PFSK-1 (cell line): ENCODE data around the gene AKR1C3.

Source experiments
- FOXP2 ChIP-seq: optimal IDR thresholded peaks from 2 replicates; pipeline ENCODE3; 2011; ENCODE audit warnings: borderline replicate concordance, control low read depth, inconsistent platforms; ENCODE audit not compliant: insufficient read depth; ENCODE audit errors: extremely low read length, extremely low read depth
- POLR2AphosphoS5 ChIP-seq: IDR thresholded peaks from 2 replicates; pipeline ENCODE4 v1.6.1; 2012; ENCODE audit warnings: low read depth, mild to moderate bottlenecking, control low read depth, low read length, moderate library complexity
- SIN3A ChIP-seq: IDR thresholded peaks from 2 replicates; pipeline ENCODE4 v1.6.1; 2012; ENCODE audit warnings: mild to moderate bottlenecking, low read length, moderate library complexity, borderline replicate concordance; ENCODE audit not compliant: insufficient read depth
- TAF1 ChIP-seq: IDR thresholded peaks from 2 replicates; pipeline ENCODE4 v1.6.1; 2012; ENCODE audit warnings: low read length, control low read depth, borderline replicate concordance; ENCODE audit not compliant: insufficient read depth
- TF ChIP-seq, protein P1 (sequence below), 2 experiments: IDR thresholded peaks; 2 replicates each; pipeline versions ENCODE4 v1.6.1 to v1.8.0; 2011 to 2012; ENCODE audit warnings: low read depth in 2 of 2, low read length in 2 of 2, control low read depth in 1 of 2, inconsistent platforms in 1 of 2, mild to moderate bottlenecking in 1 of 2, moderate library complexity in 1 of 2; ENCODE audit not compliant: insufficient read depth in 1 of 2

The AKR1C3 gene

GRCh38 chr10:5064656-5065055, 29.6 kb upstream of the AKR1C3 start:
- TF ChIP-seq SIN3A: no peak

GRCh38 chr10:5068274-5068984, 25.8 kb upstream of the AKR1C3 start:
- TF ChIP-seq TAF1 (no peak), SIN3A (no peak), FOXP2 (no peak), POLR2AphosphoS5 (no peak)
- TF ChIP-seq, protein P1, sequence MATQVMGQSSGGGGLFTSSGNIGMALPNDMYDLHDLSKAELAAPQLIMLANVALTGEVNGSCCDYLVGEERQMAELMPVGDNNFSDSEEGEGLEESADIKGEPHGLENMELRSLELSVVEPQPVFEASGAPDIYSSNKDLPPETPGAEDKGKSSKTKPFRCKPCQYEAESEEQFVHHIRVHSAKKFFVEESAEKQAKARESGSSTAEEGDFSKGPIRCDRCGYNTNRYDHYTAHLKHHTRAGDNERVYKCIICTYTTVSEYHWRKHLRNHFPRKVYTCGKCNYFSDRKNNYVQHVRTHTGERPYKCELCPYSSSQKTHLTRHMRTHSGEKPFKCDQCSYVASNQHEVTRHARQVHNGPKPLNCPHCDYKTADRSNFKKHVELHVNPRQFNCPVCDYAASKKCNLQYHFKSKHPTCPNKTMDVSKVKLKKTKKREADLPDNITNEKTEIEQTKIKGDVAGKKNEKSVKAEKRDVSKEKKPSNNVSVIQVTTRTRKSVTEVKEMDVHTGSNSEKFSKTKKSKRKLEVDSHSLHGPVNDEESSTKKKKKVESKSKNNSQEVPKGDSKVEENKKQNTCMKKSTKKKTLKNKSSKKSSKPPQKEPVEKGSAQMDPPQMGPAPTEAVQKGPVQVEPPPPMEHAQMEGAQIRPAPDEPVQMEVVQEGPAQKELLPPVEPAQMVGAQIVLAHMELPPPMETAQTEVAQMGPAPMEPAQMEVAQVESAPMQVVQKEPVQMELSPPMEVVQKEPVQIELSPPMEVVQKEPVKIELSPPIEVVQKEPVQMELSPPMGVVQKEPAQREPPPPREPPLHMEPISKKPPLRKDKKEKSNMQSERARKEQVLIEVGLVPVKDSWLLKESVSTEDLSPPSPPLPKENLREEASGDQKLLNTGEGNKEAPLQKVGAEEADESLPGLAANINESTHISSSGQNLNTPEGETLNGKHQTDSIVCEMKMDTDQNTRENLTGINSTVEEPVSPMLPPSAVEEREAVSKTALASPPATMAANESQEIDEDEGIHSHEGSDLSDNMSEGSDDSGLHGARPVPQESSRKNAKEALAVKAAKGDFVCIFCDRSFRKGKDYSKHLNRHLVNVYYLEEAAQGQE (IDR thresholded peaks at IDR 0.05; ENCODE audit: insufficient read depth in 1 of 2, low read depth in 2 of 2, low read length in 2 of 2): no peak

DNA sequence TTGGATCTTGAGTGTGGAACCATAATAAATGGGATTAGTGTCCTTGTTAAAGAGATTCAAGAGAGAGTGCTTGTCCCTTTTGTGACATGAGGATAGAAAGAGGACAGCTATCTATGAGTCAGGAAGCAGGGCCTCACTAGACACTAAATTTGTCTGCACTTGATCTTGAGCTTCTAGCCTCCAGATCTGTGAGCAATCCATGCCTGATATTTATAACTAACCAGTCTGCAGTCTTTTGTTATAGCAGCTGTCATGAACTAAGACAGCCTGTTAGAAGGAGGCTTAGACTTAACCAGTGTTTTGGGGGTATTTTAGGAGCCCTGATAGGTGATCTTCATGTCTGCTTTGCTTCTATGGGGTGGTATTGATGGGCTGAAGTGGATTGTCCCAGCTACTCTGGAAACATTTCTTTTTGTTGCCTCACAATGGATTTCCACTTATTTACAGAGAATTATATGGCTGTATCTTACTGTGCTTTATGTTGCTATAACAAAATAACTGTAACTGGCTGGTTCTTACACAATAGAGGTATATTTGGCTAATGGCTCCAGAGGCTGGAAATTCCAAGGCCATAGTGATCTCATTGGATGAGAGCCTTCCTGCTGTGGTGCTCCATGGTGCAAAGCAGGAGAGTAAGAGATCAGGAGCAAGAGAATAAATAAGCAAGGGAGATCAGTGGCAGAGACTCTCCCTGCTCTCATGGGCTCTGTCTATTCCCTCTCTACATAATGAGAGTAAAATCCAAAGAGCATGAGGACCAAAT, 23.4 kb upstream of the AKR1C3 start:
- TF ChIP-seq SIN3A: no peak
- TF ChIP-seq POLR2AphosphoS5: no peak
- TF ChIP-seq, protein P1 (IDR thresholded peaks at IDR 0.05; ENCODE audit: insufficient read depth in 1 of 2, low read depth in 2 of 2, low read length in 2 of 2): no peak
- TF ChIP-seq TAF1: no peak
- TF ChIP-seq FOXP2: no peak

DNA sequence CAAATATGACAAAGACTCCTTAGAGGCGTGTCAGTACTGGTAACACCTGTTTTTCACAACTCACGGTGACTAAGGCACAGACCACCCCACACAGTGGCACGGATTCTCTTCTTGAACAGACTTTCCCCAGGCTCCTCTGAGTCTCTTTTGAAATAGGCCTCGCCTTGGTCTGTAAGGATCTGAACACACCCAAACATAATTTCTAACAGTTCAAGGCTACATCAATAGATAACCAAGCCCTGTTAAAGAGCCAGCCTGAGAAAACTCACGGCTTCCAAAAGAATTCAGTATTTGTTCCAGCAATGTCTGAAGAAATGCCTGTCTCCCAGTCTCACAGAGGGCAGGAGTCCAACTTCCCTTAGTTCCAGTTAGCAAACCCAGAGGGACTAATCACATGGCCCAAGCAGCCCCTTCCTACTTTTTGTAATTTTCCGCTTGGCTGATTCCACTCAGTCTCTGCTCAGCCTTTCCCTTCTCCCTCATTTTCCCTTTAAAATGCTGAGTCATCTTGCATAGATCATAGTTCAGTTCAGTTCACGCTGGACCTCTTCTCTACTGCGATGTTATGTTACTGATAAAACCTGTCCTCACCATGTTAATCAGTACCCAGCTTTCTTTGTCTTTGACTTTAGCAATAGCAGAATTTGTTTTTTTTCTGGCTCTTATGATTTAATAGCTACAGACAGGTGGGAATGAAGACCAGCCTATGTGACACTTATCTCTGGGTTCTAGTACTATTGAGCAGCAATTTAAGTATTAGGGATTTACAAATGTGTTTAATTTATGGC, 22.6 kb upstream of the AKR1C3 start:
- TF ChIP-seq, protein P1 (IDR thresholded peaks at IDR 0.05; ENCODE audit: insufficient read depth in 1 of 2, low read depth in 2 of 2, low read length in 2 of 2): no peak
- TF ChIP-seq SIN3A (no peak), FOXP2 (no peak), TAF1 (no peak), POLR2AphosphoS5 (no peak)

DNA sequence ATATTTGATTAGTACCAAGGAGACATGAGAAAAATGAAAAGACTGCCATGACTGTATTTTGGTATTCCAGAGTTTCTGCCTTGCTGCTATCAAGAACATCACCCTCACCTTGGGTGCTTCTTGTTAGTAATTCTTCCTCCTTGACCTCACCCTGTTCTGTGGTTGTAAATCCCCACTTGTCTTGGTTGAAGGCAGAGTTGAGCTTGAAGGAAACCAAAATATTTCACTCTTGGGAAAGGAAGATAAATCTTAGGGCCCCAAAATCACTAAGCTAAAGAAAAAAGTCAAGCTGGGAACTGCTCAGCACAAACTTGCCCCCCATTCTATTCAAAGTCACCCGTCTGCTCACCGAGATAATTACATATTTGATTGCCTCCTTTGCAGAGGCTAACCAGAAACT, 20.6 kb upstream of the AKR1C3 start:
- no peak for TF ChIP-seq SIN3A
- no peak for TF ChIP-seq POLR2AphosphoS5
- no peak for TF ChIP-seq FOXP2
- TF ChIP-seq, protein P1 (IDR thresholded peaks at IDR 0.05; ENCODE audit: insufficient read depth in 1 of 2, low read depth in 2 of 2, low read length in 2 of 2): no peak
- no peak for TF ChIP-seq TAF1
